HPDE6-E6E7 (cell line): Measurements from ENCODE around the gene OMD.
A peak's percentile ranks its signal among the peaks of the same experiment; 100 is the strongest.

Experiments used
- DNase-seq: peaks from one replicate; pipeline ENCODE4 v3.0.0; 2011; ENCODE audit warnings: missing footprints; ENCODE audit errors: extremely low spot score

Gene OMD, protein sequence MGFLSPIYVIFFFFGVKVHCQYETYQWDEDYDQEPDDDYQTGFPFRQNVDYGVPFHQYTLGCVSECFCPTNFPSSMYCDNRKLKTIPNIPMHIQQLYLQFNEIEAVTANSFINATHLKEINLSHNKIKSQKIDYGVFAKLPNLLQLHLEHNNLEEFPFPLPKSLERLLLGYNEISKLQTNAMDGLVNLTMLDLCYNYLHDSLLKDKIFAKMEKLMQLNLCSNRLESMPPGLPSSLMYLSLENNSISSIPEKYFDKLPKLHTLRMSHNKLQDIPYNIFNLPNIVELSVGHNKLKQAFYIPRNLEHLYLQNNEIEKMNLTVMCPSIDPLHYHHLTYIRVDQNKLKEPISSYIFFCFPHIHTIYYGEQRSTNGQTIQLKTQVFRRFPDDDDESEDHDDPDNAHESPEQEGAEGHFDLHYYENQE

DNA sequence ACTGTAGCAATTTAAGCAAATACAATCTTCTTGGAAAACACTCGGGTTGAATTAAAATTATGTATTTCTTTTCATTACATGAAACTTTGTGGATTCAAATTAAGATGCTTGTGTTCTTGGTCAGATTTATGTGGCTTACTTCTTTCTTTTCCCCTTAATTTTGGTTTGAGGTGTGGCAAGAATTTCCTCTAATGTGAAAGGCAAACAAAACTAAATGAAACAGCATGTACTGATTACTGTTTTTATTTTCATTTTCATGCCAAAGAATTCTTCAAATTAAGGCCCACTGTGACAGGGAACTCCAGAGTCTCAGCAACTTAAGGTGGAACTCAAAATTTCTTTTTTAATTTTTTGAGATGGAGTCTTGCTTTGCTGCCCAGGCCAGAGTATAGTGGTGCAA, at the start of gene OMD:
OMD (minus strand) TSS at position 132 of the 400 bp plus-strand sequence. CDS start 6,913 bp downstream, outside the sequence.
- no peak for DNase-seq

DNA sequence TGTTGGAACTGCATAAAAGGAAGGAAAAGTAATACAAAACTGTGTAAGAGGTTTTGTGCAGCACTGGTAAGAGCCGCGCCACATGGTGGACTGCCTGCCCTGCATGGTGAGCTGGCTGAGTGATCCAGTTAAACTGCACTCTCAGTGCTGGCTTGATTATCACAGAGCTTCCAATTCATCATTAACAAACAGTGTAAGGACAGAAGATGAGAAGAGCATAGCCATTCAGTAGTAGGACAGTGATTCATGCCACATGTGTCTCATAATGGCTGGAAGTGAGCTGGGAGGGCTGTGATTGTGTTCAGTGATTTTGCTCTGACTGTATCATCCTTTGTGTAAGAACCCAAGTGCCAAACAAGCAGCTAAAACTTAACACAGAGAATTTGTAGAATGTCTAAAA, 43.9 kb upstream of the OMD start:
- no peak for DNase-seq

DNA sequence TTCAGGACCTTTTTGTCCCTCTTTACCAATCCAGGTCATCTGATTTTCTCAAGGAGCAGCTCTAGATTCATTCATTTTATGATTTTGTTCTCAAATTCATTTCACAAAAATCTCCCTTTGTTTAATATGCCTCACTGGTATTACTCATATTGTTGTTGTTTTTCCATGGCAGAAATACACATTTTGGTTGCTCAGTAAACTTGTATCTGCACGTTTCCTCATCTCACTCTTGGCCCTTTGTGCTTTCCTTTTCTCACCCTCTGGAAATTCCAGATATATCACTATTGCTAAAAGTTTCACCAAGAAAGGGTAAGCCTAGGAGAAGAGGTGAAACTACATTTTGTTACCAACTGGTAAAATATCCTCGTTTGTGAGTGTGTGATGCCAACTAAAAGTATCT, 43.2 kb upstream of the OMD start:
- DNase-seq, result no peak

DNA sequence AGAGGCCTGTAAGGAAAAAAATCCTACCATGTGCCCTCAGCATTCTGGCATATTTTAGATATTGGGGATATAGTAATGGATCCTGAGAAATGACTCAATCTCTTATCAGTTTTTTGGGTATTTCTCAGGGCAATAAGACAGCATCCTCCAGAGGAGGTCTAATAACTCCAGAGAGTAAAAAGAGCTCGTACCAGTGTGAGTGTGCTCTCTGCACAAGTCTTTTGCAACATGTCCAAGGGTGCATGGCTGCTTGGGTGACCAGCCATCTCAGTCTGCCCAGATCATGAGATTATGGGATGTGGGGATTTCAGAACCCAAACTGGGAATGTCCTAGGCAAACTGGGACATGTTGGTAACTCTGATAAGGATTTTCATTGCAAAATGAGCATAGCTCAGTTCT, 42.8 kb upstream of the OMD start:
- DNase-seq, result no peak

DNA sequence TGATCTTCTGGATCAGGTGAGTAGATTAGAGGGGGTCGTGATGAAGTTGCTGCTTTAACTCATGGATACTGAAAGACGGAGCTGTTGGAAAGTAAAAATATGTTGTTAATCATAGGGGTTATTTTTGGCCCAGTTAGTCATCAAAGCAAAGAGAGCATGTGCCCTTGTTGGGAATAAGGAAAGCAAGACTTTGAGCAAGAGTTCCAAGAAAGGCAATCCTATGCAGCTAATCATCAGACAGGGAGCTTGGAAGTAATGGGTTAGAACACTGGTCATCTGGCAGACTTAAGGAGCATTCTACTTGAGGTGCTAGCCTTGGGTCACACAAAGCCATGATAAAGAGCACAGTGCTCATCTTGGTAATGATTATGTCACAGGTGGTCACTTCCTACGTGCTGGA, 39.7 kb upstream of the OMD start:
- peak; percentile 22 for DNase-seq

DNA sequence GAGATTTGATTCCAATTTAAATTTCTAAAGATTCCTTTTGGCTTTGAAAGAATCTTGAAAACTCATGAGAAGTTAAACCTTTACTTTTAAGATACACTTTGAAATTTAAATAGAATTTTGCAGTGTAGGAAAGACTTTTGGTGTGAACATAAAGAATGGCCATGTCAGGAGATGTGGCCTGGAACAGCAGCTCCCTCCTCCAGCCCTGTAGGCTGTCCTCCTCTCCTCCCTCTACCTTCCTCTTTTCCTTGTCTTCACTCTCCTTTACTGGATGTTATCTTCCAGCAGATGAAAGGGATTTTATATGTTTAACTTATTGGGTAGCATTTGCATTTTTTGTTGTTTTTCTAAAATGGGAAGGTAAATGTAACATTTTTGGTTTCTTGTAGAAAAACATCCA, 39.1 kb upstream of the OMD start:
- no peak for DNase-seq

DNA sequence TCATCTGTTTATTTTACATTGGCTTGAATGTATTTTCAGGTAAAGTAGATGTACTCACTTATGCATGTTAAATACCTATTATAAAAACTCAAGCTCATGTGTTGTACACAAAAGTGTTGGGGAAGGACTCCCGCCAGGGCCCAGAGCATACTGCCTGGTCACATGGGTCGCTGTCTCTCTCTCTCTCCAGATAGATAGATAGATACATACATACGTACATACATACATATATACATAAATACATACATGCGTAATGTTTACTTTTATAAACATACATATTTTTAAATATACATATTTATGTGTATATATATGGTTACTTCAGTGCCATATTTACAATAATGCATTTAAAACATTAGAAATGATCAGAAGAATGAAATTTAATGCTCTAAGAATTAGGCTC, 33.3 kb upstream of the OMD start:
- DNase-seq, result no peak

DNA sequence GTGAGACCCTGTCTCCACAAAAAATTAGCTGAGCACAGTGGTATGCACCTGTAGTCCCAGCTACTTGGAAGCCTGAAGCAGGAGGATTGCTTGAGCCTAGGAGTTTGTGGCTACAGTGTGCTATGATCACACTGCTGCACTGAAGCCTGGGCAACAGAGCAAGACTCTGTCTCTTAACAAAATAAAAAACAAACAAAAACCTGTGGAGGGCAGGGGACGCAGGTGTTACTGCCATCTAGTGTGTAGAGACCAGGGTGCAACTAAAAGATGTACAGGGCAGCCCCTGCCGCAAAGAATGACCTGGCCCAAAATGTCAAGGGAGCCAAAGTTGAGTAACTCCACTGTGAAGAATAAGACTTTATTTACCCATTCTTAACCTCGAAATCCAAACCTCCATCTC, 30.9 kb upstream of the OMD start:
- no peak for DNase-seq

DNA sequence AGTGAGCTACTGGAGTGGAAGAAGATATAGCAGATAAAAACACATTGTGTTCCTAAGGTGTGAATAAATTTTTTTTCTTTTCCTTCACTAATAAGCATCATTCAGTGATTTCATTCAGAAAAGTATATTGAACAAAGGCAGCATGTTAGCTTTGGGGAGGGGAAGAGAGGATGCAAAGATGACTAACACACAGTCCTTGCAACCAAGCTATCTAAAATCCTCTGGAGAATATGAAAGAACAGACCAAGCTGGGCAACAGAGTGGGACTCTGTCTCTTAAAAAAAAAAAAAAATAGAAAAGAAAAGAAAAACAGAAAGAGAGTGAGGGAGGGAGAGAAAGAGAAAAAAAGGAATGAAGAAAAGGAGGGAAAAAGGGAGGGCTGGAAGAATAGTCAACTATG, 22.3 kb upstream of the OMD start:
- no peak for DNase-seq

DNA sequence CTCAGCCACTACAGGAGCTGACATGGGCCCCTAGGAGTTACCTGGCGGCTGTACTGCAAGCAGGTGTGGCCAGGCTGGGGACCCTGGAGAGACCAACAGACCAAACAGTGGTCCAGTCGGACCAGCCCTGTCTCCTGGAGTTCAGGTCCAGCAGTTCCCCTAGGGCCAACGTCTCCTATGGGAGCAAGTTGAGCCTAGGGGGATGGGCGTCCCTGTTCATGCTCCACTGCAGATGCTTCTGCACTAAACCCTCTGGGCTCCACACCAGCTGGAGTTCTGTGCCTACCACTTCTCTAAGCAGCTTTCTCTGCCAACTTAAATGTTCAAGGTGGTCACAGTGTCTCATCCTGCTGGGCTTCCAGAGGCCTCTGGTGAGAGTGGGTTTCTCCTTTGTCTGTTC, 20.6 kb upstream of the OMD start:
- DNase-seq, result no peak

DNA sequence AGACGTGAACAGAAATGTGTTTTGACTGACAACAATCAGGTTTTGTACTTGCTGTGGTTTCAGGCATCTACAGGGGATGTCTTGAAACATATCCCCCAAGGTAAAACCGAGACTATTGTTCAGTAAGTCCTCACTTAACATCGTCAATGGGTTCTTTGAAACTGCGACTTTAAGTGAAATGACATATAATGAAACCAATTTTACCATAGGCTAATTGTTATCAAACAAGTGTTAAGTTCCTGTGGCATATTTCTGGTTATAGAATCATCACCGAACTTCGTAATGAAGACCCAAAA, 16.4 kb upstream of the OMD start:
- DNase-seq, result no peak

DNA sequence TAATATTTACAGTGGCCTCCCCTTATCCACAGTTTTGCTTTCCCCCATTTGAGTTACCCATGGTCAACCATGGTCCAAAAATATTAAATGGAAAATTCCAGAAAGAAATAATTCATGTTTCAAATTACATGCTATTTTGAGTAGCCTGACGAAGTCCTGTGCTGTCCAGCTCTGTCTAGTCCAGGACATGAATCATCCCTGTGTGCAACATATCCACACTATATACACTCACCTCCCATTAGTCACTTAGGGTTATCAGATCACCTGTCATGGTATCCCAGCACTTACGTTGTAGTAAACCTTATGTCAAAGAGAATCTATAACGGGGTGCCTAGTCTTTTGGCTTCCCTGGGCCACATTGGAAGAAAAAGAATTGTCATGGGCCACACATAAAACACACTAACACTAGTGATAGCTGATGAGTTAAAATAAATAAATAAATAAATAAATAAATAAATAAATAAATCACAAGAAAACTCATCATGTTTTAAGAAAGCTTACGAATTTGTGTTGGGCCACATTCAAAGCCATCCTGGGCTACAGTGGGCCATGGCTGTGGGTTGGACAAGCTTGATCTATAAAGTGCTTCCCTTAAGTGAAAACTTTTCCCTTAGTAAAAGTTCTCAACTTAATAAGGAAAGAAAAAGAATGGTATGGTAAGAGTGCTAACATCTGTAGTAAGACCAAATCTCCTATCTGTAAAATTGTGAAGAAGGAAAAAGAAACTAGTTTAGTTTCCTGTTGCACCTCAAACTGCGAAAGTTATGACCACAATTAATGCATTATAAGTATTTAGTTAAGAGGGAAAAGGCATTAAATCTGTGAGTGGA, 15.9 kb upstream of the OMD start:
- DNase-seq, result peak; percentile 89

DNA sequence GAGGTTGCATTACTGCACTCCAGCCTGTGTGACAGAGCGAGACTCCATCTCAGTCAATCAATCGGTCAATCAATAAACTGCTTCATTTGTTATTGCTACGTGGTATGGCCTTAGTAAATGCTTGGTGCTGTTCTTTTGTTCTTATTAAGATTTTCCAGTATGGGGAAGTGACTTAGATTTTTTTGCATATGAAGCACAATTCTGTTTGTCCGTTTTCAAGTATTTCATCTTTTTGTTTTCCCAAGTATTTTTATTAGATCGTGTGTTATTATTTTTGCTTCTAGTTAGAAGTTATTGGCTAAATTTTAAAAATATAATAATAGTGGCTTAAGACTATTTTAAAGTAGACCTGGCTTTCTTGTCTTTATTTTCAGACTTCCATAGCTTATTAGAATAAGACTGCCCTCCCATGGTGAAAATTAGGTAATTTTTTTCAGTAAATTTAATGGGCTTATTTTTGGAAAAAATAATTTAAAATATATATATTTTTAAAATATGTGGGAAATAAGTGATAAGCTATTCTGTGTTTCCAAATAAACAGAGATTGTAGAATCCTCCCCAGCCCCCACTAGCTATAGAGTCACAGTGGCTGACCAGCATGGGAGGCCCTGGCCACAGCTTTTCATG, 14.7 kb upstream of the OMD start:
- no peak for DNase-seq

DNA sequence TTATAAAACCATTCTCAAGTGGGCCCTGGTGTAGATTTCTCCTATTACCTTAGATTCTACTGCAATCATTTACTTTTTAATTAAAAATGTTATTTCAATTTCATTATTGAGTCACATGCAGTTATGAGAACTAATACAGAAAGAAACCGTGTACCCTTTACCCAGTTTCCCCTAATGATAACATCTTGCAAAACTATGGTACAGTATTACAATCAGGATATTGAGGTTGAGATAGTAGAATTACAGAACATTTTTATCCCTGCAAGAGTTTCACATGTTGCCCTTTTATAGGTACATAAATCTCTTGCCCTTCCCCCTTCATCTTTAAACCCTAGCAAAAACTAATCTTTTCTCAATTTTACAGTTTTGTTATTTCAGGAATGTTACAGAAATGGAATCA, 11.0 kb upstream of the OMD start:
- DNase-seq, result no peak

DNA sequence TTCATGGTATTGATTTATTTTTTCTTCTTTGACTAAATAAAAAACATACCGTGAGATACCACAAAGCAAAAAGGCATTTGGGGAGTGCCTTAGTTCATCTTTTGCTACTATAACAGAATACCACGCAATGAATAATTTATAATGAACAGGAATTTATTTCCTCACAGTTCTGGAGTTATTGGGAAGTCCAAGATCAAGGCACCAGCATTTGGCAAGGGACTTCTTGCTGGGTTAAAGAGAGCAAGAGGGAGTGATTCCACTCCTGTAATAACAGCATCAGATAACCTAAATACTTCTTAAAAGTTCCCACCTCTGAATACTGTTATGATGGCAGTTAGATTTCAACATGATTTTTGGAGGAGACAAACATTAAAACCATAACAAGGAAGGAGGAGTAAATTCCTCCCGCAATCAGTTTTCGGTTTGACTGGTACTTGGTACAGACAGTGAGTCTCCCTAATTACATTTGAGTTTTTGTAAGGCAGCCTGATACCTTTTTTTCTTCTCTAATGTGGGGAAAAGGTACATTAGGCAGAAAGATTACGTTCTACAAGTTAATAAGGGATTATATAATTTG, 8.8 kb upstream of the OMD start:
- no peak for DNase-seq

DNA sequence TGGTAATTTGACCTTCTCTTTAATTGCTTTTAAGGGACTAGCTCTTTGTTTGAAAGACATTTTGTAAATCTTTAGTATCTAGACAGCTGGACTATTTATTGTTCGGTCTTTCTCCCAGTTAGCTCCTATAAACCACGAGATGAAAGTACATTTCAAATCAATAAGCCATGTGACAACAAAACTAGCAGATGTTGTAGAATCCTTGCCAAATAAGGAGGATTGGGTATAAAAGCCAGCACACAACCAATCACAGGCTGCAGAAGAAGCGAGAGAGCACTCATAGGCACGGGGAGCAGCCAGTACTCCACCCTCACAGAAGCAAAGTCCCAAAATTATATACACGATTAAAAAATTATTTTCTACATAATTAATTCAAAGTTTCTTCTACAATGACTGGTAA, 8.1 kb upstream of the OMD start:
- no peak for DNase-seq

DNA sequence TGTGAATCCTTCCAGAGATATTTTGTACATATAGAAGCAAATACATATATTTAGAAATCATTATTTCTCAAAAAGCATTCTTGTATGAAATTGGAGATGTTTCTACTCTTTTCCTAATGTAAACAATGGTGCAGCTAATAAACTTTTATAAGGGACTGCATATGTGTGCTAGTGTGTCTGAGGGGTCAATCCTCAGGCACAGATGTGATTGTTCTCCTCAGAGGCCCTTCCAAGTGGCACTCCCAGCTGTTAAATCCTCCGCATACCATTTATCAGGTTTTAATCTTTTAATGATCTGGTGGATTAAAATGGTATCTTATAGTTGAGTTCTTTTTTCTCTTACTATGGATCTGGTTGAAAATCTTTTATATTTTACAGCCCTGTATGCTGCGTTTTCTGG, 5.6 kb upstream of the OMD start:
- DNase-seq, result no peak

DNA sequence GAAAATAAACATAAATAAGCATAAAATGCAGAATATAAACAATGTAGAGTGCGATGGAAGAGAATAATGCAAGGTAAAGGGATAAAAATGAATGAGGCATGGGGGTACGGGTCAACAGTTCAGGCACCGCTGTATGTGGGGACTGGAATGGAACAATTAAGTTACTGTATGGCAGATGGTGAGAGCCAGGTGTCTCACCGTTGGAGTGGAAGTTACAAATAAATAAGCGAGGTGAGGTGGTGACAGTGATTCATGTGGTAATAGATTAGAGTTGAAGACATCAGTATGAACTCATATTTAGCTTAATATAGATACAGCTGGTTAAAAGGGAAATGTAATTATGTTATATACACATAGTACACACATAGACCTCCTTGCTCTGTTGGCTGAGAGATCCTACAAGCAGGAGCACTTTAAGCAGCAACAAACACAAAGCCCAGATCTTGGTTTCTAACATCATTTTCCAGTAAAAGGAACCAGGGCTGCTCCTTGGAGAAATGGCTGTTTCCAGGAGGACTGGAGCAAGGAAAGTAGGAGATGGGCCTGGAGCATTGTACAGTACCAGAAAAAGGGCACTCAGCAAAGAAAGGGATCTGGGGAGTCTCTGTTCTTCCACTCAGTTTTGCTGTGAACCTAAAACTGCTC, 2.4 kb upstream of the OMD start:
- no peak for DNase-seq

DNA sequence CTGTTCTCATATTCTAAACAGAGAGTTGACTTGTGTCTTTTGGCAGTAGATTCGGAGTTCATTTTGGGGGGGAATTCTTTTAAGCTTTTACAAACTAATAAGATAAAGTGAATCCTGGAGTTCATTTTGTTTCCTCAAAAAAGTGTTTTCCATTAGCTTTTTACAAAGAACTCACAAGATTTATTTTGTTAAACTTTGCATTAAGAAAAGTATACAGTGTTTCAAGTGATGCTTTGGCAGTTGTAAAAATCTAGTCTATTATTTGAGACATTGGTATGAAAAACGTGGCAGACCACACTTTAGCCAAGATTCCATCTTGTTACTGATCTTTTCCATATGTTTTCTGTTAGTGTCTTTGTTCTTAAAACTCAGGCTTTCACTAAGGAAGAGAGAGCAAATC, 1.2 kb upstream of the OMD start:
- no peak for DNase-seq

DNA sequence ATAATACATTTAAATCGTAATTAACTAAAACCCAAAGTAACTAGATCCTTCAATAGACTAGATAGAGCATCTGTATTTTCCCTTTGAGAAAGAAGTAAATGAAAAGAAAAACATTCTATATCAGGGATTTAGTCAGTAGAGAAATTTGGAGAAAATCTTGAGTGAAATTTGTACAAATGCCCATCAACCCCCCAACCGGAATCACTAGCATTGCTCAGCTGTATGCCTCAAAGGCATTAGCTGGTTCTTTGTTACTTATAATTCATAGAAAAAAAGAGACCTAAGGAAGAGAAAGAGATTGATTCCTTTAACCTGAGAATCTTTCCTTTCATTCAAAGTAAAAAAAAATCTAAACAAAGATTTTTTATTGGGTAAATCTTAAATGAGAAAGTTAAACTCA, 659 bp downstream of the OMD start:
- DNase-seq, result no peak

DNA sequence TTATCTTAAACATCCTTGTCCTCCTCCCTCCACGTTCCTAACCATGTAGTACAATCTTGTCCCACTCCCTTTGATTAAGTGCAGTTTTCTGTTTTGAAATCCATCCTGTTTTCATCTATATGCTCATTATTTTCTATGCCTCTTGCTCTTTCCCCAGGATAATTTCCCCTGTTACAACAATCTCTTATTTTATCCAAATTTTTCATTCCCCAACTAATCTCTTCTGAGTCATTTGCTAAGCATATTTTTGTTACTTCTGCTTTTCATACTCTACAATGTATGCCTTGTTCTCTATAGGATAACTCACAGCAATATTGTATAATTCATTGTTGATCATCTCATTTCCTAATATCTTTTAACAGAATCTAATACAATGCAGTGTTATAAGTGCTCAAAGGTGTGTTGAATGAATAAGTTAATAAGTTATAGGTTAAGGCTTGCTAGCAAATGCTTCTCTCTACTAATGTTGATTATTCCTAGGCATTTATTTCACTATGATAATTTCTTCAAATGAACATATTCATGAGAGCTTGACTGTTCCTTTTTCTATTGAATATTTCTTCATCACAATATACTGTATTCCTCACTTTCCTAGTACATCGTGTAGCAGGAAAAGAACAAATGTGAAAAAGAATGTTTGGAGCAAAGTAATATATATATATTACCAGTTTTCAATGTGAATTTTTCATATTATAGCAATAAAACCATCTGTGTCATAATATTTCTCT, 1.5 kb downstream of the OMD start:
- DNase-seq, result no peak
